GM12801 (cell line): ENCODE results near the gene PDIA2.

ENCODE experiments used
- CTCF ChIP-seq: IDR thresholded peaks from one replicate; pipeline ENCODE4 v1.5.1; 2011; ENCODE audit warnings: control low read depth; ENCODE audit not compliant: insufficient read length; ENCODE audit errors: extremely low read depth

PDIA2 gene

GRCh38 chr16:259814-260253 lies 23.1 kb upstream of the PDIA2 start:
- TF ChIP-seq CTCF, result no peak

- no peak for TF ChIP-seq CTCF
Observed at GRCh38 chr16:260326-260725, 22.6 kb upstream of the PDIA2 start.

GRCh38 chr16:261031-261691 lies 21.8 kb upstream of the PDIA2 start:
- TF ChIP-seq CTCF, result no peak

GRCh38 chr16:262121-262745 lies 20.7 kb upstream of the PDIA2 start:
- TF ChIP-seq CTCF, result no peak

- TF ChIP-seq CTCF, result no peak
Observed at GRCh38 chr16:263182-263774, 19.7 kb upstream of the PDIA2 start.

GRCh38 chr16:263944-264343 lies 19.0 kb upstream of the PDIA2 start:
- no peak for TF ChIP-seq CTCF

- no peak for TF ChIP-seq CTCF
Observed at GRCh38 chr16:264440-264951, 18.5 kb upstream of the PDIA2 start.
